HG03045 (cell line): ENCODE results near the gene FMO2.

Source experiments
- ATAC-seq: cut with Tn5 transposase; IDR thresholded peaks from one replicate; pipeline ENCODE4 v1.9.1; 2021; ENCODE audit warnings: mild to moderate bottlenecking, moderate library complexity; ENCODE audit not compliant: unreplicated experiment

The FMO2 gene, protein sequence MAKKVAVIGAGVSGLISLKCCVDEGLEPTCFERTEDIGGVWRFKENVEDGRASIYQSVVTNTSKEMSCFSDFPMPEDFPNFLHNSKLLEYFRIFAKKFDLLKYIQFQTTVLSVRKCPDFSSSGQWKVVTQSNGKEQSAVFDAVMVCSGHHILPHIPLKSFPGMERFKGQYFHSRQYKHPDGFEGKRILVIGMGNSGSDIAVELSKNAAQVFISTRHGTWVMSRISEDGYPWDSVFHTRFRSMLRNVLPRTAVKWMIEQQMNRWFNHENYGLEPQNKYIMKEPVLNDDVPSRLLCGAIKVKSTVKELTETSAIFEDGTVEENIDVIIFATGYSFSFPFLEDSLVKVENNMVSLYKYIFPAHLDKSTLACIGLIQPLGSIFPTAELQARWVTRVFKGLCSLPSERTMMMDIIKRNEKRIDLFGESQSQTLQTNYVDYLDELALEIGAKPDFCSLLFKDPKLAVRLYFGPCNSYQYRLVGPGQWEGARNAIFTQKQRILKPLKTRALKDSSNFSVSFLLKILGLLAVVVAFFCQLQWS

DNA sequence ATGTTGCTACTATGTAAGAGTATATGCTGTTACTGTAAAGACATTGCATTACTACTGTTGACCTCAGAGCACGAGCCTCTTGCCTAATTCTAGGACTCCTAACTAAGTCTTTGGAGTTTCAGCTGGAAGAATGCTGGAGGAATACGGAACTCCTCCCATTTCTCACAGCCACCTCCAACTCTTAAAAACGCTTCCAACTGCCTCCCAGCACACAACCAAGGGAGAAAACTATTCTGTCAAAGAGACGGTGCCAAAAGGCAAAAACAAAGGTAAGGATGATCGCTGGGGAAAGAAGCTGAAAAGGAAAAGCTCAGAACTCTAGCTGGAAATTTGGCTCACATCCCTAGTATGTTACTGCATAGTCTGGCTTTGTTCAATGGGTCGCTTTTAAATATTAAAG is at the start of gene FMO2:
TSS of gene FMO2 (plus strand) at position 210 of the 400 bp plus-strand sequence. CDS start 414 bp downstream, outside the sequence.
- no peak for ATAC-seq

DNA sequence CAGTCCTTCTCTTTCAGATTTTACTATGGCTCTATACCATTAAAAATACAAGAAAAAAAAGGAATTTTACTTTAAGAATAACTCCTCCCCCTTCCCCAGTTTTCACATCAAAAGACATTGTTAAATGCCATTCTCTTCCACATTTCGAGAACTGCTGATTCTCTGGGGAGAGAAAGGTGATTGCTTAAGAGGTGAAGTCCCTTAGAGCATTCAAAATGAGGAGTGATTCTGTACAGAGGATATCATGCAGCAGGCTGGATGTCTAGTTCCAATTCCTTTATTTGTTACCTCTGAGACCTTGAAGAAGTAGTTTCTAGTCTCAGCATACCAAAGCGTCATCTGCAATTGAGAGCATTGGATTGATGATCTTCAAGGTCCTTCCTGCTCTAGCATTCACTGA is 47.5 kb upstream of the FMO2 start:
- ATAC-seq = no peak

DNA sequence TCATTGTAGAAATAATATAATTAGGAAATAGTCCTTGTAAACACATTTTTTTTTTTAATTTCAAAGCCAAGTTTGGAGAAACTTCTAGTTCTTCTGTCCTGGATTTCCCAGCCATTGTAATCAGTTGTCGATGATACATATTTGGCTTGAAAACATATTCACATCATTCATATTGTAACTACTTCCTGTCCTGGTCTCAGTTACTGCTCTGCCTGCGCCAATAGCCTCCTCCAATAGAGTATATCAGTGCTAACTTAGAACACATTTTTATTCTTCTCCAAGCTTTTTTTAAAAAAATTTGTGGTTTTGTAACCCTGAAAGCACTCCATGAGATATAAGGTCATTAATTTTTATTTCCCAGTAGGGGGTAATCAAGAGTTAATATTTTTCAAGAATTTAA is 46.1 kb upstream of the FMO2 start:
- ATAC-seq = no peak

DNA sequence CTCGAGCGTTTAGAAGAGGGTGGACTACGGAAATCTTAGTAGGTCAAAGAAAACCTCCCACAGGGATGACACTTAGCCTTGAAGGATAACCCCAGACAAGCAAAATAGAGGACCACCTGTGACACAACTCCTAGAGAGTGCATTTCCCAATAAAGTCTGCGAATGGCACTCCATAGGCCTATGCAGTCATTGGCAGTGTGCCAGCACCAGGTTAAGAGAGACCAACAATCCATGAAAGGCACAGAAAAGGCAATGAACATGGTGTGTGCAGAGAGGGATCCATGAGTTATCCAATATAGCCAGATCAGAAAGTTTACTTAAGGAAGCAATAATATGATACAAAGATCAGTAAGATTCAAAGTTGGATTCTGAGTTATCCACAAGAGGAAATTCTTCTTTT is 45.2 kb upstream of the FMO2 start:
- no peak for ATAC-seq

DNA sequence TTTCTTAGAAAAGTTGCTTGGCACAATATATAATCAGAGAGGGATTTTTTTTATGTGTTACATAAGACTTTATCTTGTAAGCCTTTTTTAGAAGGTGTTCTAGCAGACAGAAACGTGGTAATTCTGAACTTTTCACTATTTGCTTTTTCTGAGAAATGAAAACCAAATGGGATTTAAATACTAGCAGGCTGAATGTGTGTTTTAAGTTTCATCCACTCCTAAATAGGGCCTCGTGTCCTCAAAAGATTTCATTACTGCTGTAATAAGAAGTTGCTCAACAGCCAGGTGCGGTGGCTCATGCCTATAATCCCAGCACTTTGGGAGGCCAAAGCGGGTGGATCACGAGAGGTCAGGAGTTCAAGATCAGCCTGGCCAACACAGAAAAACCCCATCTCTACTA is 44.7 kb upstream of the FMO2 start:
- ATAC-seq = no peak

DNA sequence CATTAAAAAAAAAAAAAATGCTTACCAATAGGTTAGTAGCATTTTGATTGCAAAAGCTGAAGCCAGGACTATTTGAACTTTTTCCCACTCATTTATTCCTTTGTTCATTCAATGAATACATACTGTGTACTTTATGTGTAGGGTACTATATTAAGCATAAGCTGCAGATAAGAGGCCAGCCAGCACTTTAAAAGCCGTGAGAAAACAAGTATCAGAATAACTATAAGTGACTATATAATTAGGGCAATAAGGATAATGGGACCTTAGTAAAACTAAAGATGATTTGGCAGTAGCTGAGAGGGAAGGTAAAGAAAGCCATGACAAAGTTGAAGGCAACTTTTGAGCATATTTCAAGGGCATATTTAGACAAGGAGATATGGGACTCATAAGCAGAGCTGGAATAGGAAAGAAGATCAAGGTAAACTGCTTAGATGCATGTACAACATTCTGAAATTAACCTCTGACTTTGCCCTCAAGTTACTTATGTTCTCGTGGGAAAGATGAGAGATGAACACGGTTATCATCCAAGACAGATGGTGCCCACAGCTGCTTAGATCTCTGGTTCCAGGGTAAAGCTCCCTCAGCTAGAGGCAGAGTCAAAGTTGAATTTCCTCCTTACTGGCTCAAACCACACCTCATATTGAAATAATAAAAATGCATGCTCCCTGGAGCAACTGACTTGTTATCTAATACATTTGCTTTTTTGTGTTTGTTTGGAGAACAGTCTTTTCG is 44.0 kb upstream of the FMO2 start:
- ATAC-seq = no peak

DNA sequence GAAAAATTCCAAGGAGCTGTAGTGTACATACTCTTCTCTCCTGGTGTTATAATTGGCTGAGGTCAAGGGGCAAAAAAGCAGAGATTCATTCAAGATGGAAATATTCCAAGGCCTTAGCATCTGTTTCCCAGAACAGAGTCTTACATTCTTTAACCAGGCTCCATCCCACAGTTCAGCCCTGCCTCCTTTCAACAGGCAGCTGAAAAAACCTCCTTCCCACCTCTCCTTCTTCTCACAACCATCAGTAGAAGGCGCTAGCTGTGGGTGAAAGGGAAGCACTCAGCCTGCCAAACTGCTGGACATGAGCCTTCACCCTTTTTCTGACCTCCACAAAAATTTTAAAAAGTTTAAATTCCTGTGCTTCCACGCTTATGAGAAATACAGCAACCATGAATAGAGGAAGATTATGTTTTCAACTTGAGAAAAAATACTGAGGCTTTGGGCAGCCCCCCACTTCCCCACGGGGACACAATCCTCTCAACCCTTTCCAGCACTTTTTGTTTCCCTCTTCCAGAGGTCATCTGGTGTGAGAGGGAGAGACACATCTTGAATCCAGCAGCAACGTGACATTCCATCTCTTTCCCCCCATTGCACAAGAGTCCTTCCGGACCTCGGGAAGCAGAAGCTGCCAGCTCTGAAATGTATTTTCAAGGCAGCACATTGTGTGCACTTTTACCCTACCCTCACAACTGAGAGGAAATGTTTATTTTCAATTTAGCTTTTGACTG is 43.2 kb upstream of the FMO2 start:
- no peak for ATAC-seq

DNA sequence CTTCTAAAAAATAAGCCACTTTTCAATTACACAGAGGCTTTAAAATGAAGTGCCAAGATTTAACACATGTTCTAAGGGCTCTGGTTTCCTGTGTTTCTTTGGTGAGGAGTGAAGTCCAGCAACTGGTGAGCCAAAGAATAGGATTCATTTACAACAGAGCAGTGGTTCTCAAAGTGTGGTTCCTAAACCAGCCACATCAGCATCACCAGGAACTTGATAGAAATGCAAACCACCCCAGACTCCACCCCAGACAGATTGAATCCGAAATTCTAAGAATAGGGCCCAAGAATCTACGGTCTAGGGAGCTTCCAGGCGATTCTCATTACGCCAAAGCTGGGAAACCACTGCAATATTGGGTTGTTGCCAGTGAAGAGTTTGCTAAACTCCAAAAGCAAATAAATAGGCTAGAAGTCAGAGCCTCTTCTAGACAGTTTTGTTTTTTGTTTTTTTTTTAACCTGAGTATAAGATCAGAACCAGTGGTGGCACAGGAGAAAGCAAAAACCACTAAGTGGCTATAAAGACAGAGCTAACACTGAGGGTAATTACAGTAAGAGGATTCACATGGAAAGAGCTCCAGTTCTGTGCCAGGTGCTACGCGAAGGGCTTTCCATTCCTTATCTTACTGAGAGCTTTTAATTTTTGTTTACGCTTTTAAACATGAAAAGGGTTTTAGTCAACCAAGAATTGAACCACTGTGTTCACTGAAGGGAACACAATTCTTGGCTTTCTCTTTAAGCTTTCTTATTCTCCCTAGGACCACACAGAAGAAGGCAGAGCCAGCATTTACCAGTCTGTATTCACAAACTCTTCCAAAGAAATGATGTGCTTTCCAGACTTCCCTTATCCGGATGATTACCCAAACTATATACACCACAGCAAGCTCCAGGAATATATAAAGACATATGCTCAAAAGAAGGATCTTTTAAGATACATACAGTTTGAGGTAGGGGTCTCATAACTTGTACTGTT is 42.4 kb upstream of the FMO2 start:
- no peak for ATAC-seq

DNA sequence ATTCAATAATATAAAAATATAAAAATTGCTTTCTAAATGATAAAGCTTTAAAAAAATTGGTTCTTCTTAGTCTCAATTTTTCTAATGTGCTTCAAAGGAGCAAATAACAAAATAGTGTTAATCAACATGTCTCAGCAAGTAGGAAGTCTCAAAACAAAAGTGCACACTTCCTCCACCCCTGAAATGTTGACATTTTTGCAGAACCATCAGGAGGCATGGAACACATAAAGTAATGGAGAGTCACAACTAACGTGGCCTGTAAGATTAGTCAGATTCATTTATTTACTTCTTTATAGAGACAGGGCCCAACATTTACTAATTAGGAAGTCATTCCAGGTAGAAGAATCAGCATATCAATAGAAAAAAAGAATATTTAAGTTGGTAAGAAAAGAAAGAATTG is 34.9 kb upstream of the FMO2 start:
- ATAC-seq = no peak

DNA sequence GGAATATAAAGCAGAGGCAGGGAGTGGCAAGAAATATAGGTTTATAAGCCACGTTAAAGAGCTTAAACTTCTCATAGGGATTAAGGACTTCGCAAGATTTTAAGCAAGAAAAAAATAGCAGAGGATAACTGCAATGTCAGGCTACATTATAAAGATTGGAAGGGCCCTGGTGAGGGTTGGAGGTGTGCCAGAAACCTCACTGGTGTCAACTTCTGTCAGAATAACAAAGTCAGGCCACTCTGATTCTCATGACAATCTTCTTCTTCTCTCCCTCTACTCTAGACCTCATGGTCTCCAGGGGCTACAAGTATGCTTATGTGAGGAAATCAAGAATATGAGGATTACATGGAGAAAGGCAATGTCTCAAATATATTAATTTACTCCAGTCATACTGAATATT is 32.6 kb upstream of the FMO2 start:
- no peak for ATAC-seq

DNA sequence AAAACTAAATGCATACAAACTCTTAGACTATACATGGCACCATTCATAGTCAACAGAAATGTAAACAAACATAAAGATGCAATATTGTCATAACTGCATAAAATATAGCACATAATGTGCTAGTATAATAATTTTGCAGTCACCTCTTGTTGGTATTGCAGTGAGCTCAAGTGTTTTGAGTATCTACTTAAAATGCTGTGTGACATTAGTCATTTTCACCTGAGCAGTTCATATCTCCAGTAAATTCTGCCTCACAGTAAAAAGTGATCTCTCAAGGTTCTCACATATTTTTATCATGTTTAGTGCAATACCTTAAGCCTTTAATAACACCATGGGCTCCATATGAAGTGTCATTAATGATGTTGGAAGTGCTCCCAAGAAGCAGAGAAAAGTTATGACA is 29.6 kb upstream of the FMO2 start:
- ATAC-seq = no peak

DNA sequence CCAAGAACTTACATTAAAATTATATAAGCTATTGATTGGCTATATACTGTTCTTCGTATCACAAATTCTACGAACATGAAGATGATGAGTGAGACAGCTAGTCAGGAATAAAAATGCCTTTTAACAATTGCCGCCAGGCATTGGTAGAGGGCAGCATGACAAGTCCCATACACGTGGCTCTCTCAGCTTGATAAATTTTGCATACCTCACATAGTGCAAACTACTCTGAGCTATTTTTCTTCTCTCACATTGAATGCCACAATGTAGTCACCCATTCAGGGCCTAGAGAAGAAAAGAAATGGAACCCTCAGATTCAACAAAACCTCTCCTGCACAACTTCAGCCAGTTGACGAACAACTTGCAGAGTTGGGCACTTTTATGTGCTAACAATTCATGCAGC is 27.0 kb upstream of the FMO2 start:
- no peak for ATAC-seq

DNA sequence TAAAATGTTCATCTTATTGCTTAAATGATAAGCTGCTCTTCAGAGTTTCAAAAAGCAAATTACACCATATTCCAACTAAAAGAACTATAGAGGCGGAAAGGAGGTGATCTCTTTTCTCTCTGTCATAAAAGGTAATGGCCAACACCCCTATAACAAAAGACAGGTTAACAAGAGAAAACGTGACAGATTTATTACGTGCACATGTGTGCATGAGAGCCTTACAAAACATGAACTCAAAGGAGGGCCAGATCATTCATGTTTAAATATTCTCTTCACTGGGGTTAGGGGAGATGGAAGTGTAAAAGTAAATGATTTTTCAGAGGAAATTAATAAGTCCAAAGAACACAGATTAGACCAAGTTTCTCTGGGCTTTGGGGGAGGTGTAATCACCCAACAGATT is 26.5 kb upstream of the FMO2 start:
- ATAC-seq = no peak

DNA sequence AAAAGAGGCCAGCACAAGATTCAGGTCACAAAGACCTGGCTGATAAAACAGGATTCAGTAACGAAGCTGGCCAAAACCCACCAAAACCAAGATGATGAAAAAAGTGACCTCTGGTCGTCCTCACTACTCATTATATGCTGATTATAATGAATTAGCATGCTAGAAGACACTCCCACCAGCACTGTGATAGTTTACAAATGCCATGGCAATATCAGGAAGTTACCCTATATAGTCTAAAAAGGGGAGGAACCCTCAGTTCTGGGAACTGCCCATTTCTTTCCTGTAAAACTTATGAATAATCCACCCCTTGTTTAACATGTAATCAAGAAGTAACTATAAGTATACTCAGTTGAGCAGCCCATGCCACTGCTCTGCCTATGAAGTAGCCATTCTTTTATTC is 26.0 kb upstream of the FMO2 start:
- no peak for ATAC-seq

DNA sequence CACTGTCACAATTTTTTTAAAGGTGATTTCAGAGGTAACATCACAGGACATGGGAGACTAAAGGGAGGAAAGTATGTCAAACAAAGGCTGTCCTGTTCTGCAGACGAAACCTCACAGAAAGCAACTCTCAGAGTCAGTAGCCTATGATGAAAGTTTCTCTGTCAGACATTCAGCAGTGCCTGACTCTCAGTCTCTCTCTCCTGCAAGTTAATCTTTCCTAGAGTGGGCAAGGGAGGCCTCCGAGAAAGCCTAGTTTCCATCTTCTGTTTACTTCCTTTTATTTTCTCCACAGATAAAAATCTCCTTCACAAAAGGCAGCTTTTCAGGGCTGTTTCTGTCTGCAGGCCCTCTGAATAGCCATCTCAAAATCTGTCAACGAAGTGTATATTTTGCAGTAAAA is 24.9 kb upstream of the FMO2 start:
- ATAC-seq = no peak

DNA sequence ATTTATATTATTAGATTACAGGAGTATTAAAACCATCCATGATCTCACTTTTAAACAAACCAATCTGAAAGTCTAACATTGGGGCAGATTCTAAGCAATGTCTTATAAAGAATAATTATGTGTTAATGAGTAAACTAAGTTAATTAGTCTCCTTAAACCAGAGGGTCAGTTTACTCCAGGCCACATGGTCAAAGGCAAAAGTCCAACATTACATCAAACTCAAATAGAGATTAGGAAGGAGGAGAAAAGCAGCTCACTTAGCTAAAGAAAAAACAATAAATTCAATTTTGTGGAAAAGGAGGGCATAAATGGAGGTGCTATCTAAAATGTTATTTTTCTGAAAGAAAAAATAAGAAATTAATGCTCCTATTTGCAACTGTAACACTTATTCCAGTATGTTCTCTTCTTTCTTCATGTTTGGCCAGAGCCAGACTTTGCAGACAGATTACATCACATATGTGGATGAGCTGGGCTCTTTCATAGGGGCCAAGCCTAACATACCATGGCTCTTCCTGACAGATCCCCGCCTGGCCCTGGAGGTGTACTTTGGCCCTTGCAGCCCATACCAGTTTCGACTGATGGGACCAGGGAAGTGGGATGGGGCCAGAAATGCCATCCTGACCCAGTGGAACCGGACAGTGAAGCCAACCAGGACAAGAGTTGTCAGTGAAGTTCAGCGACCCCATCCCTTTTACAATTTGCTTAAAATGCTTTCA is 24.3 kb upstream of the FMO2 start:
- ATAC-seq = no peak

DNA sequence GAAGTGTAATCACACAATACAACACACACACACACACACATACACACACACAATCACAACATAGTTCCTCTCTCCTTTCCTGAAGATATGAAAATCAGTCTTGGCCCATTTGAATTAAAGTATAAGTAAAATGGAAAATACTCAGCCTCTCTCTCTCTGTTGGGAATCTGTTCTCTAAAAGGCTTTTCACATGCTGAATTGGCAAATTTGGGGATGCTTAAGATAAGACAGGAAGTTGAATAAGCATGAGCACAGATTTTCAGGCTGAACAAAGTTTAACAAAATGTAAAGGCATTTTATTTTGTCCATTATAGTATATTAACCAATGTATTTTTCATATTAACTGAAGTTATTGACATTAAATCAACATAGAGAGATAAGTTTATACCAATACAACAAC is 23.7 kb upstream of the FMO2 start:
- ATAC-seq = no peak

DNA sequence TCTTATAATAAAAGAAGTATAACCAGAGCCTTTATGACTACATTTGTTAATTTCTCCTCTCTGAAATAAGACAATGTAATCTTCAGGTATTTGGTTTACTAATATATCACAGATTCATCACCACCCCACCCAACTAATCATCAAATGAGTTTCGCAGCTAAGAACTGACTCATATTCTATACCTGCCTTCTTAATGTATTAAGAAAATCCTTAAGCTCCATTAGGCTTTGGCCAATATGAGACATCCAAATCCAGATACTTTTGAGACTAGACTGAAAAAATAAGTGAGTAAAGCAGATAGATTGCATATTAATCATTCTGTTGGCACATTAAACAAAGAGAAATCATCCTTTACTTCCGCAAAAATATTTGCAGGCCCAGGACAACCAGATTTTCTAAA is 18.7 kb upstream of the FMO2 start:
- no peak for ATAC-seq

DNA sequence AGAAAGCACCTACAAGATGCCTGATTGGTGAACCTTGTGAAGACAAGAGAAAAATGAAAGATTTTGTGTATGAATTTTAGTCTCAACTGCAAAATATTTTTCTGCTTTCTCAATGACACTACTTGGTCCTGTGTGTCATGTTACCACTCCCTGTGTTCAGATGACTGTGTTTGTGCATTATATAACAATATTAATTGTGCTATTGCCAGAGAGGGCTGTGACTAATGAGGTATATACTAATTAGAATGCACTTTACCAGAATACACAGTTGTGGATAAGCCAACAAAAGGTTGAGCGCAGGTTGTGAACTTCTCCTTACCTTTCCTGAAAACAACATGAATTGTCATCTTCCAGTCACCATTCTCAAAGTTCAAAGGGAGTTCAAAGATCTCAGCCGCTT is 17.3 kb upstream of the FMO2 start:
- ATAC-seq = no peak

DNA sequence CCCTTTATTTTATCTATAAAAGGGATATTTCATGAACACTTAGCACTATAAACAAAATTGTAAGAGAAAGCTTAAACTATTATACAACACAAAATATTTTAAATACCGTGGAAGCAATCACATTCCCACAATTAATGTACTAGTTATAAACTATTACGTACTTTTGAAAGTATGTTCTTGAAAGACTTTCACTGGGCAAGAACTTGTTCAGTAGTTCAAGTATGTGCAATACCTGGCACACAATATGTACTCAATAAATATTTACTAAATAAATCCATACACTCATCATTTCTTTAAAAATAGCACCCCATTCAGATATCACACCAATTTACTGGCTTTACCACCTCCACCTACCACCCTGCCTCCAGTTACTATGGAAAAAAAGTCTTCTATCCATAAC is 12.6 kb upstream of the FMO2 start:
- ATAC-seq = no peak
